Adrenal gland (tissue), 5 donors: ENCODE data around the gene HOXB2.

Source experiments
- CTCF ChIP-seq, 6 experiments: fragments of 450-650 bp in 4 of 6; fragments of 200-600 bp in 2 of 6; sonication (generic) in 1 of 6; IDR thresholded peaks; 1 replicate in 5 of 6; 2 replicates in 1 of 6; pipeline versions ENCODE4 v1.5.1 to v1.8.0; 2016 to 2021; ENCODE audit warnings: antibody characterized with exemption in 6 of 6, mild to moderate bottlenecking in 2 of 6, moderate library complexity in 1 of 6
- POLR2A ChIP-seq, 2 donors: fragments of 450-650 bp; IDR thresholded peaks; one replicate each; pipeline ENCODE4 v1.6.1; 2017; ENCODE audit warnings: antibody characterized with exemption in 2 of 2, mild to moderate bottlenecking in 2 of 2, moderate library complexity in 1 of 2
- donor health status: DM: no; HTN: no; CAD: no.

DNA sequence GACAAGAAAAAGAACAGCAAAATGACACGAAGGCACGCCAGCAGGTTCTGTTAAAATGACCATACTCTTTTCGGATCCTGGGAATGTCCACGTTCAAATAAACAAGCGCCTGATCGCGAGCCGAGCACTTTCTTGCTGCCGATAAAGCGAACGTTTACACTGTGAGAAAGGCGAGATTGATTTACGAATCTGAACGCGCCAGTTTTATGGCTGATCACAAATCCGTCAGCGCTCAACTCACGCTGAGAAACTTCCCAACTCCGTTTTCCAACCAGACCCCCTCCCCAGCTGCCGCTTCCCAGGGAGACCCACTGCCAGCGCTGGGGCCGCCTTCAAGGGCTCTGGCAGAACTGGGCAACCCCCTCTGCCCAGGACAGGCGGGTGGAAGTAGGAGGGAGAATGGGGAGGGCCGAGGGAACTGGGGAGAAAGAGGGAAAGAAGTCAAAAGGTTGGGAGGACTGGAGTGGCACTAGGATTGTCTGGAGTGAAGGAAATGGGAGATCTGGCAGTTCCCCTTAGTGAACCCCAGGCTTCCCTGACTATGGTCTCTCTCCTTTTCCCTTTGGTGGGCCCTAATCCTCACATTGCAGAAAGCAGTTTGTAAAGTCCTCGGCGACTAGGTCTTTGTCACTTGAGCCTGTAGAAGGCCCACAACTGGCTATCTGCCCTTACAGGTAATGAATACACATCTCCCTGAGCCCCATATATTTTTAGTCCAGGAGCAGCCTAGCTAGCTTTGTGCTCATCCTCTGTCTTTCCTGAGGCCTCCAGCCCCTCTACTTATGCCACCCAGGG lies 26.3 kb upstream of the HOXB2 start:
- TF ChIP-seq CTCF (IDR thresholded peaks at IDR 0.05) (no peak), POLR2A (IDR thresholded peaks at IDR 0.05) (no peak)
